CD4-positive, CD25-positive, alpha-beta regulatory T cell (primary cell): ENCODE data around the gene AOPEP. TPM values are rescaled to one million over a fixed set of nuclear protein-coding genes. Genes with fewer than 3 reads are reported as not detected.
A peak's percentile ranks its signal among the peaks of the same experiment; 100 is the strongest.

ENCODE experiments used
- ATAC-seq, 2 donors: fragments of 150-1000 bp; cut with Tn5 transposase; one replicate each; pipeline ENCODE4 v1.10.0; 2021; ENCODE audit warnings: low read depth in 2 of 2, moderate number of reproducible peaks in 2 of 2, moderate library complexity in 1 of 2
- DNase-seq, 3 donors: peaks; one replicate each; pipeline versions ENCODE4 v3.0.0 to v3.0.0-alpha.2; 2012 to 2022; ENCODE audit warnings: mixed read lengths in 1 of 3
- H3K27ac ChIP-seq: one replicate; pipeline ENCODE4 v1.7.0; 2013; ENCODE audit warnings: mild to moderate bottlenecking, low read length; ENCODE audit not compliant: insufficient read depth, poor library complexity, severe bottlenecking
- H3K27me3 ChIP-seq: one replicate; pipeline ENCODE4 v1.7.0; 2013; ENCODE audit warnings: low read length; ENCODE audit not compliant: control insufficient read depth, insufficient read depth
- H3K36me3 ChIP-seq: one replicate; pipeline ENCODE4 v1.7.0; 2013; ENCODE audit warnings: mild to moderate bottlenecking, low read length, moderate library complexity; ENCODE audit not compliant: control insufficient read depth, insufficient read depth
- H3K4me1 ChIP-seq: 2 replicates; pipeline ENCODE4 v1.7.0; 2013; ENCODE audit warnings: mild to moderate bottlenecking, low read length; ENCODE audit not compliant: insufficient read depth, control insufficient read depth, poor library complexity, severe bottlenecking
- H3K4me3 ChIP-seq: one replicate; pipeline ENCODE4 v1.7.0; 2013; ENCODE audit warnings: low read depth, mild to moderate bottlenecking, low read length, moderate library complexity
- H3K9me3 ChIP-seq, 2 experiments: 1 replicate in 1 of 2; 2 replicates in 1 of 2; pipeline ENCODE4 v1.7.0; 2013; ENCODE audit warnings: low read length in 2 of 2, mild to moderate bottlenecking in 1 of 2, moderate library complexity in 1 of 2; ENCODE audit not compliant: control insufficient read depth in 2 of 2
- H3K27ac Mint-ChIP-seq, 3 donors: one replicate each; pipeline ENCODE4 v1.8.0; 2020 to 2022; ENCODE audit warnings: mild to moderate bottlenecking in 3 of 3, mixed read lengths in 3 of 3, moderate library complexity in 2 of 3
- H3K27me3 Mint-ChIP-seq: one replicate; pipeline ENCODE4 v1.8.0; 2022; ENCODE audit warnings: mild to moderate bottlenecking, mixed read lengths
- H3K36me3 Mint-ChIP-seq: one replicate; pipeline ENCODE4 v1.8.0; 2020; ENCODE audit warnings: mixed read lengths
- H3K4me1 Mint-ChIP-seq, 4 donors: one replicate each; pipeline ENCODE4 v1.8.0; 2020 to 2022; ENCODE audit warnings: mixed read lengths in 4 of 4, mild to moderate bottlenecking in 1 of 4
- H3K4me3 Mint-ChIP-seq, 4 donors: one replicate each; pipeline ENCODE4 v1.8.0; 2020 to 2022; ENCODE audit warnings: mild to moderate bottlenecking in 4 of 4, mixed read lengths in 4 of 4, moderate library complexity in 3 of 4
- H3K9me3 Mint-ChIP-seq, 7 donors: one replicate each; pipeline ENCODE4 v1.8.0; 2020 to 2022; ENCODE audit warnings: mixed read lengths in 7 of 7, mild to moderate bottlenecking in 3 of 7, moderate library complexity in 2 of 7
- polyA plus RNA-seq, 4 donors: library from polyadenylated mRNA; unstranded; fragments of 300-500 nt; fragmentation: Illumina TruSeq; gene quantifications; one replicate each; pipeline ENCODE4 v1.2.3, GENCODE V29; 2021
- total RNA-seq: library from RNA; stranded (reverse); gene quantifications from one replicate; pipeline ENCODE4 v1.2.3, GENCODE V29; 2022

The AOPEP gene
- total and polyA plus RNA-seq, 5 donors from 2014 or later = 4.6 to 12.9 (median 6.4) TPM

GRCh38 chr9:94997727-94998126 lies 271.2 kb downstream of the AOPEP start:
- Histone ChIP-seq H3K9me3 (no peaks in the 10 kb centered on the region), H3K4me1 (no peaks in the 10 kb centered on the region), H3K36me3 (no peaks in the 10 kb centered on the region), H3K4me3 (no peak overlapping the region), H3K27ac (no peak overlapping the region), H3K27me3 (peaks cover 18% of the 10 kb centered on the region)
- DNase-seq (no peak), ATAC-seq (no peak)
- no peak overlapping the region for H3K27ac Mint-ChIP-seq
- peaks cover 0 to 2% (median 0%) of the 10 kb centered on the region in 7 donors for H3K9me3 Mint-ChIP-seq
- peak overlapping the region in 1 of 4 donors; percentile 59 for H3K4me3 Mint-ChIP-seq
- peaks cover 20% of the 10 kb centered on the region for H3K36me3 Mint-ChIP-seq
- H3K4me1 Mint-ChIP-seq = peaks cover 0 to 4% (median 0%) of the 10 kb centered on the region in 4 donors
- H3K27me3 Mint-ChIP-seq = peaks cover 26% of the 10 kb centered on the region

GRCh38 chr9:94999832-95000231 lies 273.3 kb downstream of the AOPEP start:
- H3K27me3 Mint-ChIP-seq = peaks cover 39% of the 10 kb centered on the region
- H3K9me3 Mint-ChIP-seq = peaks cover 0 to 4% (median 0%) of the 10 kb centered on the region in 7 donors
- peaks cover 0 to 17% (median 5%) of the 10 kb centered on the region in 4 donors for H3K4me1 Mint-ChIP-seq
- DNase-seq (no peak), ATAC-seq (no peak)
- Histone ChIP-seq H3K9me3 (no peaks in the 10 kb centered on the region), H3K4me1 (peaks cover 9% of the 10 kb centered on the region), H3K36me3 (no peaks in the 10 kb centered on the region), H3K4me3 (no peak overlapping the region), H3K27me3 (peaks cover 24% of the 10 kb centered on the region), H3K27ac (no peak overlapping the region)
- H3K36me3 Mint-ChIP-seq = peaks cover 9% of the 10 kb centered on the region
- H3K27ac Mint-ChIP-seq = no peak overlapping the region
- H3K4me3 Mint-ChIP-seq = no peak overlapping the region

- H3K36me3 Mint-ChIP-seq = peaks cover 9% of the 10 kb centered on the region
- peaks cover 0 to 4% (median 0%) of the 10 kb centered on the region in 7 donors for H3K9me3 Mint-ChIP-seq
- Histone ChIP-seq H3K4me3 (no peak overlapping the region), H3K9me3 (no peaks in the 10 kb centered on the region), H3K4me1 (peaks cover 9% of the 10 kb centered on the region), H3K27ac (no peak overlapping the region), H3K36me3 (no peaks in the 10 kb centered on the region), H3K27me3 (peaks cover 24% of the 10 kb centered on the region)
- no peak overlapping the region for H3K27ac Mint-ChIP-seq
- H3K4me3 Mint-ChIP-seq = no peak overlapping the region
- peaks cover 39% of the 10 kb centered on the region for H3K27me3 Mint-ChIP-seq
- DNase-seq = no peak
- H3K4me1 Mint-ChIP-seq = peaks cover 4 to 19% (median 8%) of the 10 kb centered on the region in 4 donors
- ATAC-seq = no peak
Observed at GRCh38 chr9:95000821-95001220, 274.3 kb downstream of the AOPEP start.

GRCh38 chr9:95001720-95002119 lies 275.2 kb downstream of the AOPEP start:
- peaks cover 39% of the 10 kb centered on the region for H3K27me3 Mint-ChIP-seq

GRCh38 chr9:95003689-95004410 lies 277.4 kb downstream of the AOPEP start:
- Histone ChIP-seq H3K36me3 (no peaks in the 10 kb centered on the region), H3K27me3 (peaks cover 24% of the 10 kb centered on the region), H3K4me1 (peaks cover 9% of the 10 kb centered on the region), H3K9me3 (no peaks in the 10 kb centered on the region), H3K27ac (no peak overlapping the region), H3K4me3 (peak overlapping the region; percentile 38)
- DNase-seq (peak in 1 of 3 donors; percentile 29), ATAC-seq (no peak)
- Mint-ChIP-seq H3K27ac (no peak overlapping the region), H3K4me3 (peak overlapping the region; percentile 86 to 93 (median 88)), H3K27me3 (peaks cover 37% of the 10 kb centered on the region), H3K4me1 (peaks cover 5 to 25% (median 8%) of the 10 kb centered on the region in 4 donors), H3K9me3 (peaks cover 0 to 3% (median 0%) of the 10 kb centered on the region in 7 donors), H3K36me3 (peaks cover 9% of the 10 kb centered on the region)

More at GRCh38 chr9:95001720-95002119, 275.2 kb downstream of the AOPEP start:
- H3K27ac Mint-ChIP-seq = no peak overlapping the region
- no peaks in the 10 kb centered on the region for H3K36me3 ChIP-seq
- no peak for DNase-seq
- H3K4me3 Mint-ChIP-seq = no peak overlapping the region
- peaks cover 9% of the 10 kb centered on the region for H3K4me1 ChIP-seq
- H3K9me3 Mint-ChIP-seq = peaks cover 0 to 4% (median 0%) of the 10 kb centered on the region in 7 donors
- H3K27me3 ChIP-seq = peaks cover 24% of the 10 kb centered on the region
- peaks cover 5 to 25% (median 8%) of the 10 kb centered on the region in 4 donors for H3K4me1 Mint-ChIP-seq
- H3K9me3 ChIP-seq = no peaks in the 10 kb centered on the region
- H3K36me3 Mint-ChIP-seq = peaks cover 9% of the 10 kb centered on the region
- ATAC-seq = no peak
- H3K27ac ChIP-seq = no peak overlapping the region
- no peak overlapping the region for H3K4me3 ChIP-seq

- Mint-ChIP-seq H3K36me3 (peaks cover 9% of the 10 kb centered on the region), H3K27me3 (peaks cover 34% of the 10 kb centered on the region), H3K4me1 (peaks cover 5 to 25% (median 8%) of the 10 kb centered on the region in 4 donors), H3K9me3 (peaks cover 0 to 3% (median 0%) of the 10 kb centered on the region in 7 donors), H3K27ac (no peak overlapping the region), H3K4me3 (peak overlapping the region in 2 of 4 donors; percentile 43 to 89)
- DNase-seq (peak; percentile 10 to 57 (median 26)), ATAC-seq (peak; percentile 68 to 69)
- H3K27me3 ChIP-seq = peaks cover 24% of the 10 kb centered on the region
- no peaks in the 10 kb centered on the region for H3K36me3 ChIP-seq
- H3K9me3 ChIP-seq = no peaks in the 10 kb centered on the region
- peak overlapping the region; percentile 38 for H3K4me3 ChIP-seq
- H3K27ac ChIP-seq = no peak overlapping the region
- peaks cover 9% of the 10 kb centered on the region for H3K4me1 ChIP-seq
Observed at GRCh38 chr9:95004411-95005277, 278.1 kb downstream of the AOPEP start.

- Mint-ChIP-seq H3K27ac (no peak overlapping the region), H3K4me1 (peaks cover 5 to 25% (median 8%) of the 10 kb centered on the region in 4 donors), H3K9me3 (peaks cover 0 to 3% (median 0%) of the 10 kb centered on the region in 7 donors), H3K27me3 (peaks cover 26% of the 10 kb centered on the region), H3K4me3 (peak overlapping the region; percentile 46 to 90 (median 82)), H3K36me3 (peaks cover 9% of the 10 kb centered on the region)
- Histone ChIP-seq H3K27me3 (peaks cover 21% of the 10 kb centered on the region), H3K9me3 (no peaks in the 10 kb centered on the region), H3K4me1 (peaks cover 9% of the 10 kb centered on the region), H3K27ac (no peak overlapping the region), H3K4me3 (peak overlapping the region; percentile 8), H3K36me3 (no peaks in the 10 kb centered on the region)
- no peak for ATAC-seq
- no peak for DNase-seq
Observed at GRCh38 chr9:95005278-95006143, 279.0 kb downstream of the AOPEP start.
